Duodenal mucosa (tissue), 2 donors: ENCODE results near the gene WIPF3.

Source experiments
- H3K27ac ChIP-seq: one replicate; pipeline ENCODE4 v1.7.0; 2013; ENCODE audit warnings: low read depth, low read length
- H3K27me3 ChIP-seq, 2 donors: one replicate each; pipeline ENCODE4 v1.7.0; 2013; ENCODE audit warnings: low read length in 2 of 2, control low read depth in 1 of 2; ENCODE audit not compliant: insufficient read depth in 2 of 2, control insufficient read depth in 1 of 2
- H3K36me3 ChIP-seq, 2 donors: one replicate each; pipeline ENCODE4 v1.7.0; 2013; ENCODE audit warnings: low read length in 2 of 2, control low read depth in 1 of 2; ENCODE audit not compliant: insufficient read depth in 2 of 2, control insufficient read depth in 1 of 2
- H3K4me1 ChIP-seq, 2 donors: one replicate each; pipeline ENCODE4 v1.7.0; 2013; ENCODE audit warnings: low read length in 2 of 2, control low read depth in 1 of 2; ENCODE audit not compliant: insufficient read depth in 2 of 2, control insufficient read depth in 1 of 2
- H3K4me3 ChIP-seq, 2 donors: one replicate each; pipeline ENCODE4 v1.7.0; 2013; ENCODE audit warnings: low read length in 2 of 2, low read depth in 1 of 2
- H3K9ac ChIP-seq, 2 donors: one replicate each; pipeline ENCODE4 v1.7.0; 2013; ENCODE audit warnings: low read length in 2 of 2, low read depth in 1 of 2
- H3K9me3 ChIP-seq, 2 donors: one replicate each; pipeline ENCODE4 v1.7.0; 2013; ENCODE audit warnings: low read length in 2 of 2, control low read depth in 1 of 2; ENCODE audit not compliant: control insufficient read depth in 1 of 2

Gene WIPF3

DNA sequence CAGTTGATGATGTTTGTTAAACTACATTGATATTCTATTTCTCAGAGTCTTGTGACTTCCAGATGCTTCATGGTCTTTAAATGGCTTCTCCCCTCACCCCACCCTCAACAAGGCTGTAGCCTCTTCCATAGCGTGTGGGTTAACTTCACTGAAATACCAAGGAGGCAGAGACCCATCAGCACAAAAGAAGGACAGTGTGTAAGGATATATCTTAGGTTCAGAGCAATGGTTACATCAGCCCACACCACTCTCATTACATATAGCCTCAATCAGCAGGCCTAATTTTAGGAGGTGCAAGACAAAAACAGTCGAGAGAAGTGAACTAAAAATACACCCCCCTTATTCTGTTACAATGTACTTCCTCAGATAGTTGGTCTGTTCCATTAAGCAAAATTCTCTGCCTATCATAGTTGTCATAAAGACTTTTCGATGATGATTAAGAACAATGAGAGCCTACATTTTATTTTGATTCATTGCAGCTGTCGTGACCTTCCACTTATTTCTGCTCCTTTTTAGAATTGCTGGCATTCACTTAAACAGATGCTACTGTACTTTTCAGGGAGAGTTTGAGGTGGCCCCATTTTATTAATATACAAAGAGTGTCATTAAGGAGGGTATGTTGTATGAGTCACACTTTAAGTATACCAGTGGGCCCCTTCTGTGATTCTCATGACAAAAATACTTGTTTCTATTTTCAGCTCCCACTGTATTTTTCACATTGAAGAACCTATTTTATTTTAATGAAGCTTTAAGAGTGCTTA lies 52.1 kb downstream of the WIPF3 start:
- Histone ChIP-seq H3K36me3 (no peaks in the 10 kb centered on the region), H3K4me3 (no peak overlapping the region), H3K27ac (no peak overlapping the region), H3K4me1 (no peaks in the 10 kb centered on the region), H3K9me3 (no peaks in the 10 kb centered on the region), H3K9ac (no peak overlapping the region), H3K27me3 (no peaks in the 10 kb centered on the region)

DNA sequence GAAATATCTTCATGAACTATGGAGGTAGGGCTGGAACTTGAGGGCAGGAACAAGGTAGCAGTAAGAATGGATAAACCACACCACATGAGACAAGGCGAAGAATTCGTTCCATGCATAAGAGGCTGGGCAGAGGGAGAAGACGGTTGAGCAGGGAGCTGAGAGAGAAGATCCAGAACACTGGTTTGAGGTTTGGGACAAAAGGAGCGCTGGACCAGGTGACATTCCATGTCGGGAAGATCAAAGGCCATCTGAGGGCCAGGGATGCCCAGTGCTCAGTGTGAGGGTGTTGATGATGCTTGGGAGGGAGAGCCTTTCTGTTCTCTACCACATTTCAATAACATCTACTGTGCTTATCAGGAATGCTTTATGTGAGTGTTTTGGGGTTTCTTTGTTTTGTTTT lies 52.8 kb downstream of the WIPF3 start:
- Histone ChIP-seq H3K27ac (no peak overlapping the region), H3K27me3 (no peaks in the 10 kb centered on the region)

DNA sequence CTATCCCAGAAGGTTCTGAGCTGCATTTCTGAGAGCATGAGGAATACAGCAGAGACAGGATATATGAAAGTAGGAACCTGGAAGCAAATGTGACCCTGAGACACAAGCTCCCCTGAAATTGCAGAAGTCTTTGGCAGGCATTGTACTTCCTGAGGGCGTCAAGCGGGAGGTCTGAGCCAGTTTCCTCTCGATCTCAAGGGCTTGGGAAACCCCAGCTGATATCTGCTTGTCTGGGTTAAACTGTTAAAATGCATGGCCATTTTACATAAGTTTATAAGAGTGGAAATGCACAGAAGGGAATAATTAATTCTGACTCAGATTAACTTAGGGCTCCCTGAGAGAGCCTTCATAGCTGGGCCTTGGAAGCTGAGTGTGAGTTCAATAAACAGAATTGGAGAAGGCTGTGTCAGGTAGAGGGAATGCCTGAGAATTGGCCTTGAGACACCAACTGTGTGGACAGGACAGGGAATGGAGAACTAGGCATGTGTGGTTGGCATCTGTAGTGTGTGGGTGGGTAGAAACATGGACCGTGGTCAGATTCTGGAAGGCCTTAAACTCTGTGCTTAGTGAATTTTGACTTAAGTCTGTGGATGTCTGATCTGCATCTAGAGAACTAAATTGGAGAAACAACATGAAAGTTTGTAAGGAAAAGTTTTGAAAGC lies 53.3 kb downstream of the WIPF3 start:
- Histone ChIP-seq H3K27me3 (no peaks in the 10 kb centered on the region), H3K9me3 (no peaks in the 10 kb centered on the region), H3K36me3 (no peaks in the 10 kb centered on the region), H3K27ac (no peak overlapping the region), H3K9ac (no peak overlapping the region), H3K4me3 (no peak overlapping the region), H3K4me1 (no peaks in the 10 kb centered on the region)

More for the DNA sequence above, 52.8 kb downstream of the WIPF3 start:
- H3K4me3 ChIP-seq, result no peak overlapping the region
- H3K9ac ChIP-seq, result no peak overlapping the region
- H3K36me3 ChIP-seq, result no peaks in the 10 kb centered on the region
- no peaks in the 10 kb centered on the region for H3K9me3 ChIP-seq
- no peaks in the 10 kb centered on the region for H3K4me1 ChIP-seq

DNA sequence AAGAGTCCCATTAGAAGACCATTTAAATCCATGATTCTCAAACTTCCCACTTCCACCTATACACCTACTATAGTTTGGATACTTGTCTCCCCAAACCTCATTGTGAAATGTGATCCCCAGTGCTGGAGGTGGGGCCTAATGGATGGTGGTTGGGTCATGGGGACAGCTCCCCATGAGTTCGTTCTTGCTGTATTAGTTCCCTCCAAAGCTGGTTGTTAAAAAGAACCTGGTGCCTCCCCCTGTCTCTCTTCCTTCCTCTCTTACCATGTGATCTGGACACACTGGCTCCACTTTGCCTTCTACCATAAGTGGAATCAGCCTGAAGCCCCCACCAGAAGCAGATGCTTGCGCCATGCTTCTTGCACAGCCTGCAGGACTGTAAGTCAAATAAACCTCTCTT lies 53.9 kb downstream of the WIPF3 start:
- no peaks in the 10 kb centered on the region for H3K36me3 ChIP-seq
- H3K27ac ChIP-seq, result no peak overlapping the region
- H3K4me1 ChIP-seq, result no peaks in the 10 kb centered on the region
- no peaks in the 10 kb centered on the region for H3K9me3 ChIP-seq
- H3K4me3 ChIP-seq, result no peak overlapping the region
- H3K27me3 ChIP-seq, result no peaks in the 10 kb centered on the region
- H3K9ac ChIP-seq, result no peak overlapping the region

DNA sequence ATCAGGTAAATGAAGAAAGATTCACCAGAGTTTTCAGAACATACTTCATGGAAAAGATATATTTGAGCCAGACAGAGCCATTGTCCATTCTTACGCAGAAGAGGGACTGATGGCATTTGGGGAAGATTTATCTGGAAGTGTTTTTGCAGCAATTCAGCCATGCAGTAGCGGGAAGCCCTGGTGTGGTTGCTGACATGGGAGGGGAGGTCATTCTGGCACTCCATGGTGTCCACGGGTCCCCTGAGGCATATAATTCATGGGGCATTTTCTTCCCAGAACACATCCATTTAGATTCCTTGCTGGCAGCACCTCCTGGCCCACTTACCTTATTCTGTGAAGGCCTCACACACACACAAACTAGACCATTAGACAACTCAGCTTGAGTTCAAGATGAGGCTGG lies 55.6 kb downstream of the WIPF3 start:
- Histone ChIP-seq H3K9me3 (no peaks in the 10 kb centered on the region), H3K4me3 (no peak overlapping the region), H3K27ac (no peak overlapping the region), H3K4me1 (no peaks in the 10 kb centered on the region), H3K36me3 (no peaks in the 10 kb centered on the region), H3K27me3 (no peaks in the 10 kb centered on the region), H3K9ac (no peak overlapping the region)

DNA sequence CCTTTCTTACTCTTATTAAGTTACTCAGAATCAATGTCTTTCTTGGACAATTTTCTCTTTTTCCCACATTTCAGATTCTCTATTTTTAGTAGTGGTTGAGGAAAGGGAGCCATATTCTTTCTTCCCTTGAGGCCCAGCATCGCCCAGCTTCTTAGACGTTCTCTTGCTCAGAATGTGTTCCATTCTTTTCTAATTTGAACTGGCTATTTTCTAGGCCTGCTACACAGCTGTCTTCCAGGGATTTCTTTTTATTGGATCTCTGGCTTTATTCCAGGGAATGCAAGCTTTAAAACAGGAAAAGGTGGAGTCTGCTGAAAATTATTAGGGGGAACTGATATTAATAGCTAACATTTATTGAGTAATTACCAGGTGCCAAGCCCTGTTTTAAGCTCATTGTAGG lies 58.3 kb downstream of the WIPF3 start:
- Histone ChIP-seq H3K27ac (no peak overlapping the region), H3K27me3 (no peaks in the 10 kb centered on the region)

DNA sequence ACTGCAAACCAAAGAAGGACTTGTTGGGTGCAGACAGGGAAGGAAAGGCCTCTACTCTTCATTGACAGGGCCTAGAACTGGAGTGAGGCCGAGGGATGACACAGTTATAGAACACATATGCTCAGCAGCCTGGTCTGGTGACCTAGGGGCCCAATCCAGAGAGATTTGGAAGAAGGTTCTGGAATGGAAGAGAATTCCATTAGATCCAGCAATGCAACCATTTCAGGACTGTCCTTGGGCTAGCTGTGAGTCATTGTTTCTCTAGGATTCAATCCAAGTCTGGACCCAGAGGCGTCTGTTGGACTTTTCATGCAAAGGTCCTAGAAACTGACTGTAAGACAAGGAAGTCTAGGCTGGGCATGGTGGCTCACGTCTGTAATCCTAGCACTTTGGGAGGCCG lies 59.2 kb downstream of the WIPF3 start:
- no peaks in the 10 kb centered on the region for H3K36me3 ChIP-seq
- no peak overlapping the region for H3K27ac ChIP-seq
- no peaks in the 10 kb centered on the region for H3K9me3 ChIP-seq
- no peak overlapping the region for H3K9ac ChIP-seq
- H3K4me1 ChIP-seq, result no peaks in the 10 kb centered on the region
- H3K27me3 ChIP-seq, result no peaks in the 10 kb centered on the region
- H3K4me3 ChIP-seq, result no peak overlapping the region

More for the DNA sequence above, 58.3 kb downstream of the WIPF3 start:
- no peak overlapping the region for H3K9ac ChIP-seq
- H3K4me3 ChIP-seq, result no peak overlapping the region
- H3K4me1 ChIP-seq, result no peaks in the 10 kb centered on the region
- H3K36me3 ChIP-seq, result no peaks in the 10 kb centered on the region
- H3K9me3 ChIP-seq, result no peaks in the 10 kb centered on the region

DNA sequence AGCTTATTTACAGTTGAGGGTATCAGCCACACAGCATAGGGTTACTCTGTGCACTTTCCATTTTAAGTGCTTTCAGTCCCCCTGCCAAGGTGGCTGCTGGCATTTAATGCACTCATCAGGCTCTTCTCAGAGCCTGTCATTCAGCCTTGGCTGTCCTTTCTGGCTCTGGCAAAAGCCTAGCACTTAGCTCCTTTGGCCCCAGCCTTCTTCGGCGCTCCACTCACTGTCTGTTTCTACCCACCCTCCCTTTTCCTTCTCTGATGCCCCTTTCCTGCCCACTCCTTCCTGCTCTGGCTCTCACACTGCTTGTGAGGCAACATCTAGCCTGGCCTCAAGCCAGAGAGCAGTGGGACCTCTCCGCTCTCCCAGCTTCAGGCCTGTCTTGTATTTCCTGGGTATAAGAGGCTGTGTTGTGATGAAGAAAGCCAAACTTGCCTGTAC lies 60.2 kb downstream of the WIPF3 start:
- no peaks in the 10 kb centered on the region for H3K9me3 ChIP-seq
- H3K36me3 ChIP-seq, result no peaks in the 10 kb centered on the region
- H3K4me3 ChIP-seq, result no peak overlapping the region
- H3K4me1 ChIP-seq, result no peaks in the 10 kb centered on the region
- no peak overlapping the region for H3K9ac ChIP-seq
- no peak overlapping the region for H3K27ac ChIP-seq
- H3K27me3 ChIP-seq, result no peaks in the 10 kb centered on the region

DNA sequence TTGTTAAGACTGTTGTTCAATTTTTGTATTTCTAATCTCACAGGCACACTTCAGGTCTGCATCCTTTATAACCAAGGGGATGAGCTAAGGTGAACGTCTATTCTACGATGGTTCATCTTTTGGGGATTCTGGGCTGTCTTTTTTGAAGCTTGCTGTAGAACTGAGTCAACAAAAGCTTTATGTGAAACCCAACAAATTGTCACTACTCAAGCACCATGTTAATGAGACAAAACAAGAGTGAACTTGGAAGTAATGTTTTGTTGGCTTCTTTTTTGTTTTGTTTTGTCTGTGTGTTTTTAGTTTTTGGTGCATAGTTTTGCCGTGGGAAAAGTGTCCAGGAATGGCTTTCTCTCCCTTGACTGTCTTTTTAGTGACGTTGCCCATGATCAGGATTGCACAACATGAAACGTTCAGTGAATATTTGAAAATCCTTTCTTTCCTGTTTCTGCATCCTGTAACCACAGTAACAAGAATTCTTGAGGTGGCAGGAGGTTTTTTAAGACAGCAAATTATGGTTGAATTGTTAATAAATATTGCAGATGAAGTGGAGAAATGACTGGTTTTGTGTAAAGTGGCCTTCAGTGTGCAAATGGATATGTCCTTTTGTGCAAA lies 65.6 kb downstream of the WIPF3 start:
- Histone ChIP-seq H3K4me1 (no peaks in the 10 kb centered on the region), H3K9me3 (no peaks in the 10 kb centered on the region), H3K9ac (no peak overlapping the region), H3K4me3 (no peak overlapping the region), H3K36me3 (no peaks in the 10 kb centered on the region), H3K27ac (no peak overlapping the region), H3K27me3 (no peaks in the 10 kb centered on the region)

DNA sequence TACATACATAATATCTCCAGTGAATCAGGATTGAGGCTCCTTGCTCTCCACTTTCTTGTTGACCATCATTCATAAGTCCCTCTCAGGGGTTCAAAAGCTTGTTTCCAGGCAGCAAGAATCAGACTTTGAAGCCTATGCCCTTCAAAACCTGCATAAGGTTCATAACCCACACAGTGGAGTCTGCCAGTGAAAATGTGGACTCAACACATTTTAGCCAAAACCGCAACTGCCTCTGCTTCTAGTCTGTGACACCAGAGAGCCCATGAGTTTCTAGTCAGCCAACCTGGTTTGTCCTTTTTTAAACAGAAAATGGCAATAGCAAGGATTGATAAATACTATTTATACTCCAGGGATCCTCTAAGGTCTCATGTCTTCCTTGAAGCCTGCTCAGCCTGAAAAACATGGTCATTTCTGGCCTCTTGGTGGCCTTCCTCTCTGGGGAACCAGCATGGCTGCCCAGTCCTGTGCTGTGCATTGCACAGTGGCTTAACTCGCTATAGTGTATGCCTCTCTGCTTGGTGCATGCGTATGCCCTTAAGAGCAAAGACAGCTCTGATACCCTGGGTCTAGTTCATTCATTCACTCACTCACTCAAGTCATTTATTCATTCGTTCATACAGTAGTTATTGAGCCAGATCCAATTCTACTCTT lies 67.5 kb downstream of the WIPF3 start:
- H3K4me1 ChIP-seq, result no peaks in the 10 kb centered on the region
- H3K9ac ChIP-seq, result no peak overlapping the region
- no peaks in the 10 kb centered on the region for H3K36me3 ChIP-seq
- no peaks in the 10 kb centered on the region for H3K27me3 ChIP-seq
- no peak overlapping the region for H3K27ac ChIP-seq
- no peak overlapping the region for H3K4me3 ChIP-seq
- H3K9me3 ChIP-seq, result no peaks in the 10 kb centered on the region
